OCI-LY1 (cell line): ENCODE data around the gene SLC35F2.

ENCODE experiments used
- CTCF ChIP-seq: fragments of 200-600 bp; sonication (generic), shearing (Covaris generic); IDR thresholded peaks from 2 replicates; pipeline ENCODE4 v1.5.1; 2017; ENCODE audit warnings: mild to moderate bottlenecking, antibody characterized with exemption, low read length, moderate library complexity, mixed read lengths
- EZH2 ChIP-seq: fragments of 200-600 bp; sonication (generic), shearing (Covaris generic); IDR thresholded peaks from 2 replicates; pipeline ENCODE4 v1.8.0; 2017; ENCODE audit warnings: borderline replicate concordance, mixed run types, mild to moderate bottlenecking, antibody characterized with exemption, low read length, moderate library complexity, mixed read lengths

- TF ChIP-seq CTCF (no peak), EZH2 (no peak)
Observed at GRCh38 chr11:107785401-107785800, 73.2 kb downstream of the SLC35F2 start.
